GM18499 (cell line): Measurements from ENCODE around the gene KLHL24.
"Not testable (repeated sequence)": the region's sequence is repeated elsewhere in the genome, so short reads cannot be mapped to it uniquely, and the experiment has no call there.

ENCODE experiments used
- ATAC-seq: cut with Tn5 transposase; IDR thresholded peaks from one replicate; pipeline ENCODE4 v1.9.1; 2021; ENCODE audit warnings: moderate number of reproducible peaks; ENCODE audit not compliant: insufficient read depth, unreplicated experiment

The KLHL24 gene

GRCh38 chr3:183635431-183636220, at the start of gene KLHL24:
Gene KLHL24 (plus strand): TSS chr3:183635623. CDS start chr3:183650357, 14,734 bp downstream.
- ATAC-seq, result peak; percentile 74

GRCh38 chr3:183586477-183586876, 48.9 kb upstream of the KLHL24 start:
- no peak for ATAC-seq

GRCh38 chr3:183587336-183587735, 48.1 kb upstream of the KLHL24 start:
- no peak for ATAC-seq

GRCh38 chr3:183590442-183590841, 45.0 kb upstream of the KLHL24 start:
- ATAC-seq, result no peak

GRCh38 chr3:183591881-183592521, 43.4 kb upstream of the KLHL24 start:
- ATAC-seq, result peak; percentile 90

GRCh38 chr3:183592821-183593220, 42.6 kb upstream of the KLHL24 start:
- no peak for ATAC-seq

GRCh38 chr3:183594636-183595035, 40.8 kb upstream of the KLHL24 start:
- ATAC-seq, result no peak

- no peak for ATAC-seq
Observed at GRCh38 chr3:183597959-183598358, 37.5 kb upstream of the KLHL24 start.

GRCh38 chr3:183611326-183611725, 24.1 kb upstream of the KLHL24 start:
- ATAC-seq, result not testable (repeated sequence)

GRCh38 chr3:183613366-183614285, 21.8 kb upstream of the KLHL24 start:
- ATAC-seq, result no peak

GRCh38 chr3:183618542-183618941, 16.9 kb upstream of the KLHL24 start:
- ATAC-seq, result no peak

GRCh38 chr3:183619010-183619409, 16.4 kb upstream of the KLHL24 start:
- no peak for ATAC-seq

- ATAC-seq, result no peak
Observed at GRCh38 chr3:183619624-183620251, 15.7 kb upstream of the KLHL24 start.

- ATAC-seq, result no peak
Observed at GRCh38 chr3:183620252-183620628, 15.2 kb upstream of the KLHL24 start.

GRCh38 chr3:183622473-183622872, 12.9 kb upstream of the KLHL24 start:
- ATAC-seq, result not testable (repeated sequence)

- ATAC-seq, result no peak
Observed at GRCh38 chr3:183626877-183627594, 8.4 kb upstream of the KLHL24 start.

- no peak for ATAC-seq
Observed at GRCh38 chr3:183629546-183630301, 5.7 kb upstream of the KLHL24 start.

- no peak for ATAC-seq
Observed at GRCh38 chr3:183631715-183632114, 3.7 kb upstream of the KLHL24 start.

- not testable (repeated sequence) for ATAC-seq
Observed at GRCh38 chr3:183632725-183633124, 2.7 kb upstream of the KLHL24 start.
